ENCODE data around the gene GATA6.

Gene GATA6

GRCh38 chr18:22176420-22177326 lies 7.3 kb downstream of the GATA6 start:
- TF ChIP-seq, protein P1, sequence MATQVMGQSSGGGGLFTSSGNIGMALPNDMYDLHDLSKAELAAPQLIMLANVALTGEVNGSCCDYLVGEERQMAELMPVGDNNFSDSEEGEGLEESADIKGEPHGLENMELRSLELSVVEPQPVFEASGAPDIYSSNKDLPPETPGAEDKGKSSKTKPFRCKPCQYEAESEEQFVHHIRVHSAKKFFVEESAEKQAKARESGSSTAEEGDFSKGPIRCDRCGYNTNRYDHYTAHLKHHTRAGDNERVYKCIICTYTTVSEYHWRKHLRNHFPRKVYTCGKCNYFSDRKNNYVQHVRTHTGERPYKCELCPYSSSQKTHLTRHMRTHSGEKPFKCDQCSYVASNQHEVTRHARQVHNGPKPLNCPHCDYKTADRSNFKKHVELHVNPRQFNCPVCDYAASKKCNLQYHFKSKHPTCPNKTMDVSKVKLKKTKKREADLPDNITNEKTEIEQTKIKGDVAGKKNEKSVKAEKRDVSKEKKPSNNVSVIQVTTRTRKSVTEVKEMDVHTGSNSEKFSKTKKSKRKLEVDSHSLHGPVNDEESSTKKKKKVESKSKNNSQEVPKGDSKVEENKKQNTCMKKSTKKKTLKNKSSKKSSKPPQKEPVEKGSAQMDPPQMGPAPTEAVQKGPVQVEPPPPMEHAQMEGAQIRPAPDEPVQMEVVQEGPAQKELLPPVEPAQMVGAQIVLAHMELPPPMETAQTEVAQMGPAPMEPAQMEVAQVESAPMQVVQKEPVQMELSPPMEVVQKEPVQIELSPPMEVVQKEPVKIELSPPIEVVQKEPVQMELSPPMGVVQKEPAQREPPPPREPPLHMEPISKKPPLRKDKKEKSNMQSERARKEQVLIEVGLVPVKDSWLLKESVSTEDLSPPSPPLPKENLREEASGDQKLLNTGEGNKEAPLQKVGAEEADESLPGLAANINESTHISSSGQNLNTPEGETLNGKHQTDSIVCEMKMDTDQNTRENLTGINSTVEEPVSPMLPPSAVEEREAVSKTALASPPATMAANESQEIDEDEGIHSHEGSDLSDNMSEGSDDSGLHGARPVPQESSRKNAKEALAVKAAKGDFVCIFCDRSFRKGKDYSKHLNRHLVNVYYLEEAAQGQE (IDR thresholded peaks at IDR 0.05; ENCODE audit: insufficient read depth in 1 of 2, low read depth in 2 of 2, low read length in 2 of 2): no peak
- TF ChIP-seq TAF1 (IDR thresholded peaks at IDR 0.05; ENCODE audit: borderline replicate concordance, insufficient read depth, low read length): no peak
- no peak for TF ChIP-seq POLR2AphosphoS5 (IDR thresholded peaks at IDR 0.05; ENCODE audit: low read depth, low read length)
- TF ChIP-seq FOXP2 (optimal IDR thresholded peaks at IDR 0.05; ENCODE audit: borderline replicate concordance, extremely low read depth, extremely low read length, insufficient read depth): no peak
- no peak for TF ChIP-seq SIN3A (IDR thresholded peaks at IDR 0.05; ENCODE audit: borderline replicate concordance, insufficient read depth, low read length)

- no peak for TF ChIP-seq TAF1 (IDR thresholded peaks at IDR 0.05; ENCODE audit: borderline replicate concordance, insufficient read depth, low read length)
- TF ChIP-seq, protein P1 (IDR thresholded peaks at IDR 0.05; ENCODE audit: insufficient read depth in 1 of 2, low read depth in 2 of 2, low read length in 2 of 2): no peak
- TF ChIP-seq POLR2AphosphoS5 (IDR thresholded peaks at IDR 0.05; ENCODE audit: low read depth, low read length): no peak
- no peak for TF ChIP-seq SIN3A (IDR thresholded peaks at IDR 0.05; ENCODE audit: borderline replicate concordance, insufficient read depth, low read length)
- no peak for TF ChIP-seq FOXP2 (optimal IDR thresholded peaks at IDR 0.05; ENCODE audit: borderline replicate concordance, extremely low read depth, extremely low read length, insufficient read depth)
These were observed 8.0 kb downstream of the GATA6 start for GRCh38 chr18:22177327-22177871.

- TF ChIP-seq FOXP2 (optimal IDR thresholded peaks at IDR 0.05; ENCODE audit: borderline replicate concordance, extremely low read depth, extremely low read length, insufficient read depth): no peak
- no peak for TF ChIP-seq TAF1 (IDR thresholded peaks at IDR 0.05; ENCODE audit: borderline replicate concordance, insufficient read depth, low read length)
- no peak for TF ChIP-seq SIN3A (IDR thresholded peaks at IDR 0.05; ENCODE audit: borderline replicate concordance, insufficient read depth, low read length)
- TF ChIP-seq, protein P1 (IDR thresholded peaks at IDR 0.05; ENCODE audit: insufficient read depth in 1 of 2, low read depth in 2 of 2, low read length in 2 of 2): no peak
- TF ChIP-seq POLR2AphosphoS5 (IDR thresholded peaks at IDR 0.05; ENCODE audit: low read depth, low read length): no peak
These were observed 9.8 kb downstream of the GATA6 start for GRCh38 chr18:22179174-22179573.

DNA sequence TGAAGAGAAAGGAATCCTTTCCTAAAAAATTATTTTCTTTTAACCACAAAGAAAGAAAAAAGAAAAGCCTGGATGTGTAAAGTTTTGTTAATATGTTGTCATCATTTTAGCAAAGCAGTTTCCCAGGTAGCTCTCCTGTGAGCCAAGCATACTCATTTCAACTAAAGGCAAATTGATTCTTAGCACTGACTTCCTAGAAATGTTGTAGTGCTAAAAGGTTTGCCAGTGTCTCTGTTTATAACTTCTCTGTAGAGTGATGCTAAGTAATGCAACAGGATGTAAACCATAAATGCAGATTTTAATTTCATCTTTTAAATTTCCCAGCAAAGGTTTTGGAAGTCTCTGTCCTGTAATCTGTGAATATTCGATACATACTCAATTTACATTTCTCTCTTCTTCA lies 10.2 kb downstream of the GATA6 start:
- TF ChIP-seq TAF1 (IDR thresholded peaks at IDR 0.05; ENCODE audit: borderline replicate concordance, insufficient read depth, low read length) (no peak), SIN3A (IDR thresholded peaks at IDR 0.05; ENCODE audit: borderline replicate concordance, insufficient read depth, low read length) (no peak), FOXP2 (optimal IDR thresholded peaks at IDR 0.05; ENCODE audit: borderline replicate concordance, extremely low read depth, extremely low read length, insufficient read depth) (no peak), POLR2AphosphoS5 (IDR thresholded peaks at IDR 0.05; ENCODE audit: low read depth, low read length) (no peak)
- TF ChIP-seq, protein P1 (IDR thresholded peaks at IDR 0.05; ENCODE audit: insufficient read depth in 1 of 2, low read depth in 2 of 2, low read length in 2 of 2): no peak
